K562 (cell line): ENCODE results near the gene ENKD1. TPM values are rescaled to one million over a fixed set of nuclear protein-coding genes. Genes with fewer than 3 reads are reported as not detected.

Experiments
- ATAC-seq: fragments of 200-7000 bp; cut with Tn5 transposase; 3 replicates; pipeline ENCODE4 v1.9.1; 2020; ENCODE audit warnings: moderate library complexity
- BruUV-seq: library from RNA; stranded (reverse); fragments of 400-500 nt; replicated peaks from 2 replicates; lab custom pipeline; 2021; lab: Mats Ljungman, UMichigan
- CTCF ChIA-PET: fragments of 300-600 bp; formaldehyde crosslinking; extraction: SDS; loops from one replicate; lab custom pipeline; 2021; ENCODE audit warnings: low intra/inter-chr PET ratio; lab: Yijun Ruan, JAX
- POLR2A ChIA-PET: fragments of 300-600, 350-650 bp; sonication (Branson Sonifier 250); formaldehyde crosslinking; extraction: SDS; loops from one replicate; lab custom pipeline; 2021; ENCODE audit warnings: antibody characterized with exemption, inconsistent platforms; lab: Yijun Ruan, JAX
- DNase-seq, 4 experiments: peaks; one replicate each; pipeline versions ENCODE4 v3.0.0 to v3.0.0-alpha.2; 2011 to 2018; ENCODE audit warnings: low spot score in 3 of 4, mixed read lengths in 3 of 4; ENCODE audit errors: extremely low read depth in 1 of 4
- FAIRE-seq: peaks from 2 replicates; lab custom pipeline; 2011; peaks lifted over from hg19 to GRCh38; lab: Jason Lieb, UNC
- H2AFZ ChIP-seq: 2 replicates; pipeline ENCODE4 v1.6.0; 2011; ENCODE audit warnings: low read depth, low read length, control low read depth, inconsistent platforms
- H3K27ac ChIP-seq: fragments of 200-600 bp; 3 replicates; pipeline ENCODE4 v1.8.0; 2011; ENCODE audit warnings: low read depth, mild to moderate bottlenecking, control low read depth, inconsistent platforms, low read length, moderate library complexity, mixed read lengths; ENCODE audit errors: extremely low read depth
- H3K27me3 ChIP-seq, 2 experiments: fragments of 300-600 bp in 1 of 2; 2 replicates in 1 of 2; 3 replicates in 1 of 2; pipeline versions ENCODE4 v1.6.0 to v1.8.0; 2011; ENCODE audit warnings: inconsistent platforms in 2 of 2, low read length in 2 of 2, mild to moderate bottlenecking in 1 of 2, mixed read lengths in 1 of 2, moderate library complexity in 1 of 2; ENCODE audit not compliant: control insufficient read depth in 2 of 2, insufficient read depth in 2 of 2
- H3K36me3 ChIP-seq: fragments of 300-600 bp; 3 replicates; pipeline ENCODE4 v1.8.0; 2011; ENCODE audit warnings: mild to moderate bottlenecking, low read length, inconsistent platforms; ENCODE audit not compliant: control insufficient read depth, insufficient read depth
- H3K4me1 ChIP-seq, 2 experiments: fragments of 200-600 bp in 1 of 2; replicated peaks in 1 of 2; 2 replicates in 1 of 2; 3 replicates in 1 of 2; pipeline versions ENCODE4 v1.5.1 to v1.8.0; 2011; ENCODE audit warnings: inconsistent platforms in 2 of 2, low read length in 2 of 2, mild to moderate bottlenecking in 1 of 2, mixed read lengths in 1 of 2, moderate library complexity in 1 of 2; ENCODE audit not compliant: control insufficient read depth in 2 of 2, insufficient read depth in 2 of 2
- H3K4me2 ChIP-seq: 2 replicates; pipeline ENCODE4 v1.6.1; 2011; ENCODE audit warnings: low read length, control low read depth, inconsistent platforms, mixed read lengths; ENCODE audit not compliant: insufficient read depth
- H3K4me3 ChIP-seq: fragments of 200-600 bp; sonication (generic), shearing (Covaris generic); 2 replicates; pipeline ENCODE4 v1.5.1; 2016; ENCODE audit warnings: control low read depth, inconsistent platforms
- H3K79me2 ChIP-seq: fragments of 200-600 bp; 3 replicates; pipeline ENCODE4 v1.8.0; 2011; ENCODE audit warnings: low read length, inconsistent platforms; ENCODE audit not compliant: control insufficient read depth, insufficient read depth
- H3K9ac ChIP-seq, 2 experiments: 2 replicates each; pipeline versions ENCODE4 v1.6.0 to v1.6.1; 2011; ENCODE audit warnings: low read depth in 2 of 2, low read length in 2 of 2, control low read depth in 1 of 2, inconsistent platforms in 1 of 2, mild to moderate bottlenecking in 1 of 2, mixed read lengths in 1 of 2; ENCODE audit not compliant: insufficient read depth in 1 of 2
- H3K9me1 ChIP-seq: one replicate; pipeline ENCODE4 v1.6.0; 2011; ENCODE audit warnings: inconsistent platforms, mild to moderate bottlenecking, low read length, moderate library complexity; ENCODE audit not compliant: control insufficient read depth, insufficient read depth
- H3K9me3 ChIP-seq: replicated peaks from 2 replicates; pipeline ENCODE4 v1.5.1; 2011; ENCODE audit warnings: low read depth, low read length, inconsistent platforms; ENCODE audit not compliant: control insufficient read depth, insufficient read depth
- H4K20me1 ChIP-seq: replicated peaks from 2 replicates; pipeline ENCODE4 v1.6.1; 2011; ENCODE audit warnings: low read length, inconsistent platforms, mixed read lengths; ENCODE audit not compliant: control insufficient read depth, insufficient read depth
- CBFA2T2 ChIP-seq: fragments of 450-650 bp; conservative IDR thresholded peaks from 2 replicates; pipeline ENCODE4 v1.6.1; 2017; ENCODE audit warnings: mild to moderate bottlenecking
- HDAC2 ChIP-seq: fragments of 450-650 bp; IDR thresholded peaks from 2 replicates; pipeline ENCODE4 v1.6.1; 2016; ENCODE audit warnings: mild to moderate bottlenecking
- NCOA1 ChIP-seq: fragments of 450-650 bp; IDR thresholded peaks from 2 replicates; pipeline ENCODE4 v1.6.1; 2016; ENCODE audit warnings: low read depth
- NR3C1 ChIP-seq: sonication (generic); formaldehyde crosslinking; IDR thresholded peaks from 2 replicates; pipeline ENCODE4 v1.8.1; 2022; ENCODE audit warnings: missing genetic modification reagents
- OTX1 ChIP-seq: fragments of 450-650 bp; formaldehyde crosslinking; IDR thresholded peaks from 2 replicates; pipeline ENCODE4 v1.4.0; 2022; ENCODE audit warnings: mild to moderate bottlenecking
- TOE1 ChIP-seq, 2 experiments: fragments of 450-650 bp in 1 of 2; sonication (generic) in 1 of 2; formaldehyde crosslinking in 1 of 2; IDR thresholded peaks; 2 replicates each; pipeline versions ENCODE4 v1.7.1 to v1.8.0; 2016 to 2022; ENCODE audit warnings: borderline replicate concordance in 2 of 2, mild to moderate bottlenecking in 2 of 2, antibody characterized with exemption in 1 of 2, inconsistent platforms in 1 of 2, low read depth in 1 of 2, missing genetic modification reagents in 1 of 2, moderate library complexity in 1 of 2
- ZBTB33 ChIP-seq: sonication (generic); formaldehyde crosslinking; IDR thresholded peaks from 2 replicates; pipeline ENCODE4 v1.8.1; 2023; ENCODE audit warnings: mild to moderate bottlenecking, missing genetic modification reagents
- ZMIZ1 ChIP-seq, 2 experiments: fragments of 150-350 bp in 1 of 2; IDR thresholded peaks; 2 replicates each; pipeline ENCODE4 v1.6.1; 2012 to 2016; ENCODE audit warnings: low read depth in 2 of 2, low read length in 2 of 2, mild to moderate bottlenecking in 1 of 2, moderate library complexity in 1 of 2
- WGBS: fragments of 100-300 bp; shearing (Covaris generic); methylation state at CpG from one replicate; pipeline ENCODE4 v1.1.6; 2016; ENCODE audit warnings: low coverage, mixed read lengths; ENCODE audit not compliant: insufficient coverage; ENCODE audit errors: missing lambda C conversion rate; 5-methylcytosine and 5-hydroxymethylcytosine counted together
- in situ Hi-C: fragments of 300-500 bp; cut with MboI; formaldehyde crosslinking; loops from 4 replicates; pipeline ENCODE4 v1.15.0; 2018; ENCODE audit warnings: inconsistent platforms, mixed read lengths
- intact Hi-C: fragments of 100-400 bp; cut with micrococcal nuclease; formaldehyde crosslinking; loops from 2 replicates; pipeline ENCODE4 v1.14.2; 2022
- polyA plus RNA-seq, 8 experiments: library from polyadenylated mRNA; depleted of rRNA in 4 of 8; stranded (reverse) in 5 of 8; unstranded in 3 of 8; fragments of >200 nt; fragmentation: Nextera tagmentation in 2 of 8; fragmentation: Illumina TruSeq in 1 of 8; extraction: Ambion mirVana in 2 of 8; extraction: Trizol in 1 of 8; gene quantifications; 2 replicates each; pipeline versions ENCODE4 v1.2.1 to v1.2.3, GENCODE V29; 2011 to 2014; ENCODE audit warnings: inconsistent platforms in 1 of 8, missing spikeins in 1 of 8
- total RNA-seq, 7 experiments: library from RNA; depleted of rRNA in 6 of 7; stranded (reverse); fragments of >200 nt in 6 of 7; fragmentation: Illumina TruSeq in 2 of 7; extraction: Trizol in 2 of 7; gene quantifications; 2 replicates each; pipeline versions ENCODE4 v1.2.1 to v1.2.3, GENCODE V29; 2011 to 2021; ENCODE audit warnings: low replicate concordance in 1 of 7

ENKD1 gene
- total and polyA plus RNA-seq, 9 of the 15 experiments (the other 6 are each of a cell fraction or from before 2014, with no cell fraction given) = 1.1 to 26.9 (median 8.3) TPM

GRCh38 chr16:67685388-67686112 is 19.0 kb upstream of the ENKD1 start:
- H3K9me1 ChIP-seq = peaks cover 2% of the 10 kb centered on the region
- in situ Hi-C loops (no loop called here), intact Hi-C loops (no loop called here)
- no peaks in the 10 kb centered on the region for H3K9me3 ChIP-seq
- H3K27ac ChIP-seq = no peak overlapping the region
- FAIRE-seq (no peak), DNase-seq (no peak), ATAC-seq (no peak)
- BruUV-seq = no TSS peak
- peak overlapping the region in 1 of 2 experiments; percentile 50; a peak in 1 of 4 replicates for H3K9ac ChIP-seq
- no peak for TF ChIP-seq CBFA2T2
- no peak for TF ChIP-seq NR3C1 (CRISPR knock-in tag)
- no peak overlapping the region for H3K4me2 ChIP-seq
- peaks cover 28% of the 10 kb centered on the region; the same call in 2 of the 3 replicates for H3K36me3 ChIP-seq
- no peak overlapping the region for H3K4me3 ChIP-seq
- CTCF ChIA-PET = no interaction called here
- WGBS = 82% methylated on average over 17 of the region's 17 CpGs
- H4K20me1 ChIP-seq = peaks cover 6% of the 10 kb centered on the region; the same call in 1 of the 2 replicates
- H3K4me1 ChIP-seq = no peaks in the 10 kb centered on the region
- POLR2A ChIA-PET = interaction anchor here (0.6 kb wide), 1 partner anchor 22 kb away, joined by 4 read pairs; no protein-coding TSS in a partner anchor
- no peaks in the 10 kb centered on the region for H3K27me3 ChIP-seq
- no peaks in the 10 kb centered on the region for H3K79me2 ChIP-seq
- no peak overlapping the region for H2AFZ ChIP-seq

- FAIRE-seq (no peak), DNase-seq (no peak), ATAC-seq (no peak)
- Histone ChIP-seq H3K4me3 (no peak overlapping the region), H4K20me1 (peaks cover 6% of the 10 kb centered on the region; the same call in 1 of the 2 replicates), H3K27ac (no peak overlapping the region), H3K27me3 (no peaks in the 10 kb centered on the region), H3K9ac (no peak overlapping the region), H3K4me1 (no peaks in the 10 kb centered on the region), H2AFZ (no peak overlapping the region), H3K4me2 (no peak overlapping the region), H3K9me1 (peaks cover 2% of the 10 kb centered on the region), H3K36me3 (peaks cover 31% of the 10 kb centered on the region; the same call in 2 of the 3 replicates), H3K9me3 (no peaks in the 10 kb centered on the region), H3K79me2 (no peaks in the 10 kb centered on the region)
- intact Hi-C loops = no loop called here
- BruUV-seq = TSS peak; percentile 34
- in situ Hi-C loops = no loop called here
- POLR2A ChIA-PET = interaction anchor here (0.8 kb wide), 1 partner anchor 26 kb away, joined by 3 read pairs; no protein-coding TSS in a partner anchor
- CTCF ChIA-PET = no interaction called here
- 89% methylated on average over 4 of the region's 4 CpGs for WGBS
- TF ChIP-seq OTX1 (CRISPR knock-in tag) (no peak), NCOA1 (no peak), TOE1 (IDR thresholded peaks at IDR 0.05; ENCODE audit: borderline replicate concordance) (no peak), TOE1 (CRISPR knock-in tag; IDR thresholded peaks at IDR 0.05; ENCODE audit: borderline replicate concordance, low read depth) (no peak), HDAC2 (no peak), ZMIZ1 (IDR thresholded peaks at IDR 0.05; ENCODE audit: low read depth in 2 of 2, low read length in 2 of 2) (no peak), ZBTB33 (CRISPR knock-in tag) (no peak)
These were observed 17.2 kb upstream of the ENKD1 start for GRCh38 chr16:67683767-67684166.
